ENCODE measurements around the gene PLA2G6.

DNA sequence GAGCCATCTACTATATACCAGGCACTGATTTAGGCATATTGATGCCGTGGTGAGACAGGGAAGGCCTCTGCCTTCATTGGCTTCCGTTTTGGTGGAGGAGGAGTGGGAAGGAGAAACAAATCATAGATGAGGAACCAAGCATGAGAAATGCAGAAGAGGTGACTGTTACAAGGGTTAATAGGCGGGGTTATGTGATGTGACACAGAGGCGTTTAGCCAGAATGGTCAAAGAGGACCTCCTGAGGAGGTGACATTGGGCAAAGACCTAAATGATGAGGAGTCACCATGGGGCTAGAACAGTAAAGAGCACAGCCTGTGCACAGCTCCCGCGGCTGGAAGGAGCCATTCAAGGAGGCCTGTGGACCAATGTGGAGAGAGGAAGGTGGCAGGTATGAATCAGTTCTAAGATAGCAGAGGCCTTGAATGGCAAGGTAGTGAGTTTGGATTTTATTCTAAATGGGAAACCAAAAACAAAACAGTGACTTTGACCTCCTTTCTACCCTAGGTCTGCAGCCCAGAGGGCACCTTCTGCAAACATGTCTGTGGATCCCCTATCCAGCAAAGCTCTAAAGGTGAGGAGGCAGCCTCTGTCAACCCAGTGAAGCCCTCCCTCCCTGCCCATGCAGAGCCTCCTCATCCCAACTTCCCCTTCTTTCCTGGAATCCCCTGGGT is 31.8 kb upstream of the PLA2G6 start:
- TF ChIP-seq, protein P1, sequence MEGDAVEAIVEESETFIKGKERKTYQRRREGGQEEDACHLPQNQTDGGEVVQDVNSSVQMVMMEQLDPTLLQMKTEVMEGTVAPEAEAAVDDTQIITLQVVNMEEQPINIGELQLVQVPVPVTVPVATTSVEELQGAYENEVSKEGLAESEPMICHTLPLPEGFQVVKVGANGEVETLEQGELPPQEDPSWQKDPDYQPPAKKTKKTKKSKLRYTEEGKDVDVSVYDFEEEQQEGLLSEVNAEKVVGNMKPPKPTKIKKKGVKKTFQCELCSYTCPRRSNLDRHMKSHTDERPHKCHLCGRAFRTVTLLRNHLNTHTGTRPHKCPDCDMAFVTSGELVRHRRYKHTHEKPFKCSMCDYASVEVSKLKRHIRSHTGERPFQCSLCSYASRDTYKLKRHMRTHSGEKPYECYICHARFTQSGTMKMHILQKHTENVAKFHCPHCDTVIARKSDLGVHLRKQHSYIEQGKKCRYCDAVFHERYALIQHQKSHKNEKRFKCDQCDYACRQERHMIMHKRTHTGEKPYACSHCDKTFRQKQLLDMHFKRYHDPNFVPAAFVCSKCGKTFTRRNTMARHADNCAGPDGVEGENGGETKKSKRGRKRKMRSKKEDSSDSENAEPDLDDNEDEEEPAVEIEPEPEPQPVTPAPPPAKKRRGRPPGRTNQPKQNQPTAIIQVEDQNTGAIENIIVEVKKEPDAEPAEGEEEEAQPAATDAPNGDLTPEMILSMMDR (IDR thresholded peaks at IDR 0.05) = no peak
- no peak for TF ChIP-seq POLR2A (IDR thresholded peaks at IDR 0.05)
